GM12872 (cell line): ENCODE measurements around the gene C4A.

Experiments
- CTCF ChIP-seq: IDR thresholded peaks from 3 replicates; pipeline ENCODE4 v1.5.1; 2011; ENCODE audit warnings: low read depth, mild to moderate bottlenecking, low read length, moderate library complexity; ENCODE audit not compliant: insufficient read depth

The C4A gene

GRCh38 chr6:31945507-31946369 lies 36.1 kb upstream of the C4A start, which contains the start of gene CFB:
Gene CFB, plus strand, starts transcription at chr6:31946095. Its CDS starts 127 bp downstream, at chr6:31946222.
- TF ChIP-seq CTCF, result no peak

- no peak for TF ChIP-seq CTCF
Measured at GRCh38 chr6:31946370-31946885, 35.4 kb upstream of the C4A start.

- TF ChIP-seq CTCF, result no peak
Measured at GRCh38 chr6:31947070-31947675, 34.7 kb upstream of the C4A start.

- no peak for TF ChIP-seq CTCF
Measured at GRCh38 chr6:31947864-31948263, 34.0 kb upstream of the C4A start.

GRCh38 chr6:31948306-31948705 lies 33.6 kb upstream of the C4A start:
- TF ChIP-seq CTCF, result no peak

GRCh38 chr6:31948753-31949413 lies 33.0 kb upstream of the C4A start:
- TF ChIP-seq CTCF, result no peak

- no peak for TF ChIP-seq CTCF
Measured at GRCh38 chr6:31949926-31950548, 31.8 kb upstream of the C4A start.
